ENCODE measurements around the gene GPRC5A.

- TF ChIP-seq POLR2A (IDR thresholded peaks at IDR 0.05) (no peak), CTCF (IDR thresholded peaks at IDR 0.05) (no peak)
These were observed 18.5 kb upstream of the GPRC5A start for GRCh38 chr12:12872934-12873275.

Data from breast epithelium (tissue), 3 donors.